GM21381 (cell line): ENCODE data around the gene AKT1.

Experiments
- ATAC-seq: cut with Tn5 transposase; IDR thresholded peaks from one replicate; pipeline ENCODE4 v1.9.1; 2021; ENCODE audit warnings: mild to moderate bottlenecking, moderate library complexity; ENCODE audit not compliant: unreplicated experiment

AKT1 gene

GRCh38 chr14:104787736-104788135 lies 7.8 kb downstream of the AKT1 start:
- no peak for ATAC-seq

- ATAC-seq = no peak
Measured at GRCh38 chr14:104786726-104787675, 8.5 kb downstream of the AKT1 start.

GRCh38 chr14:104786091-104786586 lies 9.4 kb downstream of the AKT1 start:
- no peak for ATAC-seq

DNA sequence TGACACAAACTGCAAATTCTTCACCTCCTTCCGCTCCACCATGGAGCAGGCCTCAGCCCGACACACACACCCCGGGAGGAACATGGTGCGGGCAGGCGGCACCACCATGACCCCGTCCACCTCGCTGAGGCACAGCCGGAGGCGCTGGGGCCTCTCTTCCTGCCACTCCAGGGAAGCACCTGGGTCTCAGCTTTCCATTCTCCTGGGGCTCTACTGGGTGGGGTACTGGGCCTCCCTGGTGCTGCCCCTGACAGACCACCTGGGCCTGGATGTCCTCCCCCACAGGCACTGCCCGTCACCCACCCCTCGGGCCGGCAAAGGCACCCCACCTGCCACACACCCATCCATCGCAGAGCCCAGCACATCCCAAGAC lies 9.9 kb downstream of the AKT1 start:
- ATAC-seq = no peak

DNA sequence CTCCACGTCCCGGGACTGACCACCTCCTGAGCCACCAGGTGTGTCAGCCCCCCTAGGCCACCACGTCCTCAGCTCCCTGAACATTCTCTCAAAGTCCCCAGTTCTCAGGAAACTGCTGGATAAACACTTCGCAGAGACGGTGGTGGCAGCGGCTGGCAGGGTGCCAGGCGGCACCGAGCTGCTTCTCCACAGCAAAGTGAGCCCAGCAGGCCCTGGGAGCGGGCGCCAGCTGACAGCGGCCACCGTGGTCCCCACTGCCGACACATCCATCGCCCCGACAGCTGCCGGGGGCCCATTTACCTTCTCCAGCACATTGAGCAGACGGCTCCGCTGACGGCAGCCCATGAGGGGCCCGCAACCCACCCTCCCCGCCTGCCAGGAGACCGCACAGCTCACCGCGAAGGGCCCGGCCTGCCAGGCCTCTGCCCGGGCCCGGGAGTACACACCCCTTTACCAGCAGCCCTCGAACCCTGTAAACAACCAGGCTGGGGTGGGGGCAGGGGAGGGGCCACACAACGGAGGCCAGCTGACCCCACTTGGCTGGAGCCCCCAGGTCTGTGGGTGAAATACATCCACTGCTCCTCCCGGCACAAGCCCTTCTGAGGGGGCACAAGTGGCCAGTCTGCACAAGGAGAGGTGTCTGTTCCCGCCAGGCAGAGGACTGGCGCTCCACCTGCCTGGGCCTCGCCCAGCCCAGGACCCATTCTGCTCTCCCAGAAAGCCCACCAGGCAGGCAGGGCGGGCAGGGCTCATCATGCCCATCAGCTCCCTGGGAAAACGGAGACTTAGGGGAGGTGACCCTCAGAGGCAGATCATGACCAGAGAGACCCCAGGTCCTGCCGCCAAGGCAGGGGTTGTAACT lies 10.5 kb downstream of the AKT1 start:
- no peak for ATAC-seq

- ATAC-seq = no peak
Measured at GRCh38 chr14:104784218-104784568, 11.4 kb downstream of the AKT1 start.

GRCh38 chr14:104783484-104784217 lies 11.9 kb downstream of the AKT1 start:
- no peak for ATAC-seq

DNA sequence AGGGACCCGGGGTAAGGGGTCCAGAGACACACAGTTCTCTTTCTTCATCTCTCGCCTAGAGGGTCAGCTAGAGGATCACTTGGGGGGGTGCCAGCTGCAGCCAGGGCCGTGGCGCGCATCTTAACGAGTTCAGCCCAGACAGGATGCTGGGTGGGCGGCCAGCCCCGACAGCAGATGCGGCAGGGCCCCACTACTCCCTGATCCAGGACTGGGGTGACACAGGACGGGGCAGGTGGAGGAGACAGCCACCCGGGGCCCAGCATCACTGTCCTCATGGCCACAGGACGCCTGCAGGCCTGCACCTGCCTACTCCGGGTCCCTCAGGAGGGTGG lies 12.8 kb downstream of the AKT1 start:
- ATAC-seq = no peak

GRCh38 chr14:104782086-104782807 lies 13.3 kb downstream of the AKT1 start:
- no peak for ATAC-seq

DNA sequence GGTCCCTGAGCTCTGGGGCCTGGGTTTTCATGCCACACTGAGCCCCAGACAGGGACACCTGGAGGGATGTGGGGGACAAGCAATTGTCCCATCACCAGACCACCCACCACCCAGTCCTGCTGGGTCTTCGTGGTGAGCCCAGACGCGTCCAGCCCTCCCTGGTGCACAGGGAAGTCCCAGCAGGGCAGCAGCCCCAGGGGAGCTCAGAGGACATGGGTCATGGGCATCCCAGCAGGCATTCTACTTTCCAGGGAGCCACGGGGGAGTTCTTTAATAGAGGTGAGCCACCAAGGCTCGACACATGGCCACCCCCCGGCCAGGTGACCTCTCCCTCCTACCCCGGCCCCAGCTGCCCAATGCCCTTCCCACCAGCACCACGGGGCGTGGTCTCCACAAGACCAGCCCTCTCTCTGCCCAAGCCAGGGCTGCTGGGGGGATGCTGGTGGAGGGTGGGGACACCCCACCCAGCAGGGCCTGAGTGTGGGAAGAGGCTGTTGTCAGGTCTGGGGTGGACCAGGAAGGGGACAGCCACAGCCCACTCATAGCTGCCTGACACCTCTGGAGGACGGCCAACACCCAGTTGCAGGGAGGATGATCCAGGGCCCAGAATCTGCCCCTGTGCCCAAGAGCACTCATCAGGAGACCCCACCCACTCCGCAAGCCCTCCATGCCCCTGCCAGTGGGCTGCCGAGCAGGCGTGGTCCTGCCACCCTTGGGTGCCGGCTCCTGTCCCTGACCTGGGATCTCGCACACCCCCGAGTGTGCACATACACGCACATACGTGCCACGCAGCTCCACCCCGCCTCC lies 14.1 kb downstream of the AKT1 start:
- ATAC-seq = no peak

- ATAC-seq = no peak
Measured at GRCh38 chr14:104780513-104781030, 15.0 kb downstream of the AKT1 start.

DNA sequence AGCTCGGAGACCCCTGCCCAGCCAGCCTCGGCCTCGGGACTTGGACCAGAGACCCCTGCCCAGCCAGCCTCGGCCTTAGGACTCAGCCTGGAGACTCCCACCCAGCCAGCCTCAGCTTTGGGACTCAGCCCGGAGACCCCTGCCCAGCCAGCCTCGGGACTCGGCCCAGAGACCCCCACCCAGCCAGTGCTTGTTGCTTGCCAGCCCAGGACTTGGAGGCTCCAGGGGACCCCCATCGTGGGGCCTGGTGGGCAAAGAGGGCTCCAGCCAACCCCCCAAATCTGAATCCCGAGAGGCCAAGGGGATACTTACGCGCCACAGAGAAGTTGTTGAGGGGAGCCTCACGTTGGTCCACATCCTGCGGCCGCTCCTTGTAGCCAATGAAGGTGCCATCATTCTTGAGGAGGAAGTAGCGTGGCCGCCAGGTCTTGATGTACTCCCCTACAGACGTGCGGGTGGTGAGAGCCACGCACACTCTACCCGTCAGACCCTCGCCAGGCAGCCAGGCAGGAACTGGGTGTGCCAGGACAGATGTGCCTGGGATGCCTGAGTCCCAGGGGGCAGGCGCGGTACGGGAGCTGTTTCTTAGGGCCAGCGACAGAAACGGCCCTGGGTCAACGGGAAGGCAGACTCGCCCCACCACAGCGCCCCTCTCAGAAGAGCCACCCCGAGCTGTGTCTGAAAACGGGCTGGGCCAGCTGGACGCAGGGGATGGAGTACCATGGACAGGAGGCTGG lies 15.6 kb downstream of the AKT1 start:
- no peak for ATAC-seq

DNA sequence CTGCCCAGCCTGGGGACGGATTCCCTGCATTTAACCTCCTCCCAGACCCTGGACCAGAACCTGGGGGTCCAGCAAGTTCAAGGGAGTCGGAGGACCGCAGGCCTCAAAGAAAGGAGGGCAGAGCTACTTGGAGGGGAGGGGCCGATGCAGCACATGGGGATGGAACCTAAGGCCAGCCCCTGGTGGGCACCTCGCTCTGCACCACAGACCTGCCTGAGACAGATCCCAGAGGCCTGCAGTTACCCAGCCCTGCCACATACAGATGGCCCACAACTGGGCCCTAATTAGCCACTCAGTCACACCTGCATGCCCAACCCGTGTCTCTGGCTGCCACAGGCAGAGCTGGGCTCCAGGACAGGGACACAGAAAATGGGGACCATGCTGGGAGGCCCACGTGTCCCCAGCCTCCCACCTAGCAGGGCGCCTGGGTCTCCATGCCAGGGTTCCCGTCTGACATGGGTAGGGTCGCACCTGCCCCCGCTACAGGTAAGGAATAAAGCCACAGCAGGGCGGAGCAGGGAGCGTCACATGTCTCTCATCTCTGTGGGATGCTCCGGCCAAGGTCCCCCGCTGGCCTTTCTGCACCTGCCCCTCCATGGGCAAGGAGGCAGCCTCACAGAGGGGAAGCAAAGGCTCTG lies 16.7 kb downstream of the AKT1 start:
- no peak for ATAC-seq

GRCh38 chr14:104777808-104778249 lies 17.7 kb downstream of the AKT1 start:
- ATAC-seq = no peak

GRCh38 chr14:104776961-104777807 lies 18.4 kb downstream of the AKT1 start:
- no peak for ATAC-seq

GRCh38 chr14:104776481-104776880 lies 19.1 kb downstream of the AKT1 start:
- no peak for ATAC-seq

GRCh38 chr14:104775073-104775489 lies 20.5 kb downstream of the AKT1 start:
- ATAC-seq = no peak
